ENCODE measurements around the gene RFC1.
"Not testable (repeated sequence)": the region's sequence is repeated elsewhere in the genome, so short reads cannot be mapped to it uniquely, and the experiment has no call there.

RFC1 gene

DNA sequence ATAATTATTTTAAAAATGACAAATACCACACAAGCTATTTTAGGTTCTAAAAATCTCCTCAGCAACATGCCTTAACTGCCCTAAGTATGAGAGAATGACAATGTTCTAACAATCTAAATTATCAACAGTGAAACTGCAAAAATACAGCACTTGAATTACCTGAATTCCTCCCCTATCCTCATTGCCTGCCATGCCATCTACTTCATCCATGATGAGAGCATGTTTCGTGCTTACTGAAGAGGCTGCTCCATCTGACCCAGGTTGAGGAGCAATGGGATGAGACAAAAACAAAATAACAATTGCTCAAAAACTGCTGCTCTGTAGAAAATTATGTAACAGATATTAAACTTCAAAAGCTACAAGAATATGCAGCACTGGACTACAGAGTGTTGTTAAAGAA lies 63.3 kb downstream of the RFC1 start:
- no peak for DNase-seq

DNA sequence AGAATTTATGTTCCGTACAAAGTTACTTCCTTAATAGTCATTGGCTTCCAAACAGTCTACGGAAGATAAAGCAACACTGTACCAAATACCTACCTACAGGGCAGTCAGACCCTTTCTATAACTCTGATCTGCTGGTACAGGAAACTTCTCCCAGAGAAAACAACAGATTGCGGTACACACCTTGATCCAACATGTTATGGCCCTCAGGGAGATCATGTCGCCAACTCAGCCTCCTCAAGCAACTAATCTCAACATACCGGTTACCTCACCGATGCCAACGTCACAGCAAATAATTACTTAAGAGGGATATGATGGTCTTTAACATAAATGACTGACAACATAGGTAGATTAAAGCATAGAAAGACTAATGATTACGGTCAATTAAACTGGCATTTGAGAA lies 70.4 kb downstream of the RFC1 start:
- DNase-seq = no peak

- not testable (repeated sequence) for DNase-seq
These were observed 73.7 kb downstream of the RFC1 start for GRCh38 chr4:39292433-39292832.

DNA sequence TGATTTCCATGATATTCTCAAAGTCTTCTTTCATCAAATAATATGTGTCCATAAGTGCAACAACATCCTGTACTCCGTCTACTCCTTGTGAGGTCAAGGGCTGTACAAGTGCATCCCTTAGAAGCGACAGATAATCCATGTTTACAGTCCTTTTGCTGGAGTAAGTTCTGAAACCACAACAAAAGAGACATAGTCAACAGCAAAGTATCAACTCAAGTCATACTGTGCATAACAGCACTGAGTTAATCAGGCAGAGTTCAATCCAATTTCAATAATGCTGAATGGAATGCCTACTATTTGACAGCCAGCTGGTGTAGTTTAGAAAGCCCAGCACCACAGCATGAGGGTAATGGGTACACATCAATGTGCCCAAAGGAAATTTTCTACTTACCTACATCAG lies 74.5 kb downstream of the RFC1 start:
- DNase-seq = no peak

GRCh38 chr4:39287223-39287622 lies 78.9 kb downstream of the RFC1 start:
- DNase-seq = no peak

DNA sequence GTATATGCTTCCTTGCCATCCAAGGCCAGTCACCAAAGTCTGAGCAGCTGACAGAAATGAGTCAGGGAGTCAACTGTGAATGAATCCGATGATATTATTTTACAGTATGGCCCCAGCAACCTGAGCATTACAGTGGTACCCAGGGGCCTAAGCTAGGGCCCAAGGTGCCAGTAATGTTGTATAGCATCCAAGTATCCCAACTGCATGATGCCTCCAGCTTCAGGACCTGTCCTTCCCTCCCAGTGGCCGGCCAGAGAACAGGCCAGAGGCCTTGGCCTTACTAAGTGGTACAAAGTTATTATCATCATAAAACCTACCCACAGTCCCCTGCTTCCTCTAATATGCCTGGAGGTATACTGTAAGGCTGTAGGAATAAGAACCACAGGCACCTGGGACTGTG lies 79.9 kb downstream of the RFC1 start:
- DNase-seq = no peak

DNA sequence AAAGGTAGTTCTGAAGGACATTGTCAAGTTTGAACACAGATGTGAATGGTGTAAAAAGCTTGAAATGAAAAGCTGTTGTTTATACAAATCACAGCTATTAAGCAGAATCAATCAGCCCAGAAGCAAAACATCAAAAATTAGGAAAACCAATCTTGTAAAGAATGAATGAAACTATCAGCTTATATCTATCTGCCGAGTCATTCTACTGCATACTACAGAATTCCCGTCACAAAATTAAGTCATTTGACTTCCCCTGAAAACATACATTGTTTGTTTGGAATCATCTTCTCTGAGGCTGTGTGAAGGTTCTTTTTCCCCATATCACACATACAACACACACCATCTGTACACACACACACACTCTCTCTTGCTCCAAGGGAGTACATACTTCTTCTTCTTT lies 80.3 kb downstream of the RFC1 start:
- no peak for DNase-seq

DNA sequence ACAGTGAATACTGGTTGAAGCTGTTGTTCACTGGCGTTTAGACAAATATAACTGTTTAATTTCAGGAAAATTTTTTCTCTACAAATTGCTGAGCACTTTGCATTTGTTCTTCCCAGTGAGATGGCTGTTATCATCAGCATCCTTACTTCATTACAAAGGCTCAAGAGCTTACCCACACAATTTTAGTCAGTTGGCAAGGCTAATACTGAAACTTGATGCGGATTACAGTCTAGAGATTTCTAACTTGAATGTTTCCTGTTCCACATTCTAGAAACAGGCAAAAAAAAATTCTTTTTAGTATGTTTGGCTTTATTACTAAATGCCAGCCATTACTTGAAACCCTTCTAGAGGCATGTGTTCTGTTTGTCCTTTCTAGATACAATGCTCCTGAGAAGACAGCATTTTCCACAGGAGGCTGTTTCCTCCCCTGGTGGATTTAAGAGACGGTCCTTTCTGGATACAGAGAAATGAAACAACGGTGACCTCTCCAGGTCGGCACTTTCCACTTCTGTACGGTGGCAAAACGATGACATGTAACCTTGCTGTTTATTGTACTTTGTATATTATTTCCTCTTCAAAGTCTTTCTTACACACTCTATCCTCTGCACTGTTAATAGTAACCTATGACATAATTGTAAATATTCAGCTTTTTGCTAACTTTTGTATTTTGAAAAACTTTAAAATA lies 80.9 kb downstream of the RFC1 start:
- DNase-seq = no peak

DNA sequence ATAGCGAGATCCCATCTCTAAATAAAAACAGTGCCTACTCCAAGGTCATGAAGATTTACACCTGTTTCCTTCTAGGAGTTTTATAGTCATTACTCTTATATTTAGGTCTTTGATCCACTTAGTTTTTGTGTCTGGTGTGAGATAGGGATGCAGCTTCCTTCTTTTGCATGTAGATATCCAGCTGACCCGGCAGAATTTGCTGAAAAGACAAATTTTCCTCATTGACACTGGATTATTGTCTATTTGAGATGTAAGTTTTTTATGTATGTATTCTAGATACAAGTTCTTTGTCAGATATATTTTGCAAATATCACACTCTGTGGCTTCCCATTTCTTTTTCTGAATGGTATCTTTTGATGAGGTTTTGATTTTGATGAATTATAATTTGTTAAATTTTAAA lies 85.4 kb downstream of the RFC1 start:
- no peak for DNase-seq

DNA sequence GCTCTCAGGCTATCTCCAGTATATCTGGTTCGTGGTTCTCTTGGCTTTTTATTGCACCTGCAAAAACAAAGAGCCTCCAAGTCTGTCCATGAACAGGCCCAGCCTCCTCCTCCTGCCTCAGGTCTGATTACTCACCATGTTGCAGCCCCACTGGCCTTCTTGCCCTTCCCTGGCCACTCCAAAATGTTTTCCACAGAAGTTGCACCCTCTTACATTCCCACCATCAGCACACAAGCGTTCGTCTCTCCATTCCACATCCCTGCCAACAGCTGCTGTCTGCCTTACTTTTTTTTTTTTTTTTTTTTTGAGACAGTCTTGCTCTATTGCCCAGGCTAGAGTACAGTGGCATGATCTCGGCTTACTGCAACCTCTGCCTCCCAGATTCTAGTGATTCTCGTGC lies 86.7 kb downstream of the RFC1 start:
- DNase-seq = no peak

GRCh38 chr4:39278476-39278875 lies 87.7 kb downstream of the RFC1 start:
- no peak for DNase-seq

GRCh38 chr4:39277661-39278060 lies 88.5 kb downstream of the RFC1 start:
- DNase-seq = not testable (repeated sequence)

DNA sequence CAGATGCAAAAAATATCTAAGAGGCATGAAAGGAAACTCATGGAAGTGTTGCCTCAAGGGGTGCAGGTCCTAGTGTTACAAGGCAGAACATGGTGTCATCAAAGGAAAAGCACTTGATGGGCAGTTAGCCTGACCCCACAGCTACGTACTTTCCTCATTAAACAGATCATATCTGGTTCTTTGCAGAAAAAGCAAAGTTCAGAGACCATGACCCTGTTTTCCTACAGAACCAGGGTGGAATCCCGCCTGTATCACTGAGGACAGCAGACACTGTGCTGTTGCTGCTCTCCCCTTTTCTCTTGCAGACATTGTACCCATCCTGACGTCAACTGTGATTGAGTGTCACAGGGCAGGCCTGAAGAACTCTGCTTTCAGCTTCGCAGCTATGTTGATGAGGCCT lies 91.7 kb downstream of the RFC1 start:
- no peak for DNase-seq

DNA sequence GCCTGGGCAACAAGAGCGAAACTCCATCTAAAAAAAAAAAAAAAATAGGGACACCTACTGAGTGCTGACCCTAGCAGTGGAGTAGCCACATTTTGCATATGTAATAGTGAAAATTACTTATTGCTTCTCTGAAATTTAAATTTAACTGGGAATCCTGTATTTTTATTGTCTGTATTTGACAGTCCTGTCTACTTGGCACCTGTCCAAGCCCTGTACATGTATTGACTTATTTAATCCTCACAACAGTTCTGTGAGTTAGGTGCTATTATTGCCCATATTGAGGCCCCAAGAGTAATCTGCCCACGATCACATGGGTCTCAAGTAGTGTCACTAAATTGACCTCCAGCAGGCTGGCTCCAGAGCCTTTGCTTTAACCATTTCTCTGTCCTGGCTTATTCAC lies 102.3 kb downstream of the RFC1 start:
- DNase-seq = no peak

GRCh38 chr4:39259571-39260330 lies 106.4 kb downstream of the RFC1 start:
- no peak for DNase-seq

GRCh38 chr4:39256436-39256835 lies 109.7 kb downstream of the RFC1 start:
- no peak for DNase-seq

DNA sequence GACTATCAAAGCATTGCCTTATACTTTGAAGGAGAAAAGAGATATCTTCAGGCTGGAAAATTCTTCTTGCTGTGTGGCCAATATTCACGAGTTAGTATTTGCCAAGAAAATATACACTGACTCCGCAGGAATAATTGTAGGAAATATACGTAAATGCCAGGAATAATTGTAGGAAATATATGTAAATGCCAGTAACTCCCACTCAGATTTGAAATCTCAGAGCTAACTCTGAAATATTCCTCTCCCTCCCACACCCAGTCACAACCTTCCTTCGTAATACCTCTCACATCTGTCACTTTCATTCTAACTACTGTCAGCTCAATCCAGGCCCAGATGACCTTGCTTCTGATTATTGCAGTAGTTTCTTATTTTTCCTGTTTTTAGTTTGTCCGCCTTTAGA lies 110.3 kb downstream of the RFC1 start:
- DNase-seq = no peak

DNA sequence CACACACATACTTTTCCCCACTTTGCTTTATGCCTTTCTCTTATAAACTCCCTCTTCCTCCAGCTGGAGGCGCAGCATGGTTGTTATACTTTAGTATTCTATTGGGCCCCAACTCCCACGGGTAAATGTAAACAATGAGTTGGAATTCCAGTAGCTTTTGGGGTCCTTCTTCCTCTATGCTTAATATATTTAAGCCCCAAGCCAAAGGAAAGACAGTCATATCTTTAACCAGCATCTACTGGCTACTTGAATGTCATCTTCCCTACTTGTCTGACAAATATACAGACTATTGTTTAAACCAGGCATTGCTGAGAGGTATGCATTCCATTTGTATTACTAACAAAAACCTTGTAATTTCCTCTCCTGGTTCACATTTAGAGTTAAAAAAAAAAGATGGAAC lies 110.9 kb downstream of the RFC1 start:
- no peak for DNase-seq

DNA sequence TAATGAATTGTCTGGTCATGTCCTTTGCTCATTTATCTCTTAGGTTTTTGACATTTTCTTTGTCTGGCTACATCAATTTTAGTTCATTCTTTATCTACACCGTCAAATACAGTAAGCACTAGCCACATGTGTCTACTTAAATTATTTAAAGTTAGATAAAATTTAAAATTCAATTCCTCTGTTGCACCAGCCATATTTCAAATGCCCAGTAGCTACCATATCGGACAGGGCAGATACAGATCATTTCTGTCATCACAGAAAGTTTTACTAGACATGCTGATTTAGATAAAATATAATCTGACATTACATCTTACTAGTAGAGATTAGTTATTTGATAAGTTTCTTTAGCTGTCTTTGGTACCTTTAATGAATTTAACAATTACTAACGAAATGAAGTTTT lies 122.7 kb downstream of the RFC1 start:
- DNase-seq = no peak
